GM12878 (cell line): Measurements from ENCODE around the gene WHRN. TPM values are rescaled to one million over a fixed set of nuclear protein-coding genes. Genes with fewer than 3 reads are reported as not detected.

Experiments used
- ATAC-seq: fragments of 200-7000 bp; cut with Tn5 transposase; 3 replicates; pipeline ENCODE4 v1.9.1; 2020; ENCODE audit warnings: mild to moderate bottlenecking, moderate library complexity
- BruUV-seq: library from RNA; stranded (reverse); fragments of 400-500 nt; replicated peaks from 2 replicates; lab custom pipeline; 2021; lab: Mats Ljungman, UMichigan
- CTCF ChIA-PET: fragments of 300-600 bp; sonication (Branson Sonifier 250); formaldehyde crosslinking; extraction: SDS; loops from one replicate; lab custom pipeline; 2021; ENCODE audit warnings: inconsistent platforms; lab: Yijun Ruan, JAX
- POLR2A ChIA-PET: fragments of 350-600 bp; formaldehyde crosslinking; extraction: SDS; loops from one replicate; lab custom pipeline; 2021; ENCODE audit warnings: inconsistent platforms; lab: Charles Lee
- RAD21 ChIA-PET: fragments of 300-600 bp; sonication (Branson Sonifier 250); formaldehyde crosslinking; loops from one replicate; lab custom pipeline; 2023; ENCODE audit warnings: antibody characterized with exemption; ENCODE audit not compliant: unreplicated experiment; lab: Charles Lee
- SMC1A ChIA-PET: fragments of 300-600 bp; sonication (Branson Sonifier 250); formaldehyde crosslinking; loops from one replicate; lab custom pipeline; 2023; ENCODE audit not compliant: unreplicated experiment, uncharacterized antibody; lab: Charles Lee
- DNase-seq: peaks from one replicate; pipeline ENCODE4 v3.0.0-alpha.2; 2011; ENCODE audit warnings: low read depth, low spot score
- FAIRE-seq: peaks from 3 replicates; lab custom pipeline; 2011; peaks lifted over from hg19 to GRCh38; lab: Jason Lieb, UNC
- H2AFZ ChIP-seq: 2 replicates; pipeline ENCODE4 v1.6.0; 2011; ENCODE audit warnings: low read depth, low read length, control low read depth; ENCODE audit not compliant: control insufficient read depth
- H3K27ac ChIP-seq: 2 replicates; pipeline ENCODE4 v1.5.1; 2011; ENCODE audit warnings: control low read depth; ENCODE audit not compliant: control insufficient read depth, insufficient read depth
- H3K27me3 ChIP-seq, 2 experiments: replicated peaks in 1 of 2; 2 replicates each; pipeline versions ENCODE4 v1.6.0 to v1.6.1; 2011; ENCODE audit warnings: low read length in 1 of 2; ENCODE audit not compliant: control insufficient read depth in 2 of 2, insufficient read depth in 2 of 2
- H3K36me3 ChIP-seq, 2 experiments: 2 replicates each; pipeline ENCODE4 v1.5.1; 2011; ENCODE audit warnings: low read length in 1 of 2; ENCODE audit not compliant: control insufficient read depth in 2 of 2, insufficient read depth in 2 of 2
- H3K4me1 ChIP-seq: 2 replicates; pipeline ENCODE4 v1.6.1; 2011; ENCODE audit warnings: mild to moderate bottlenecking, low read length, moderate library complexity, mixed read lengths; ENCODE audit not compliant: control insufficient read depth, insufficient read depth
- H3K4me2 ChIP-seq: 2 replicates; pipeline ENCODE4 v1.6.0; 2011; ENCODE audit warnings: control low read depth; ENCODE audit not compliant: control insufficient read depth, insufficient read depth
- H3K4me3 ChIP-seq: fragments of 200-600 bp; sonication (generic); 2 replicates; pipeline ENCODE4 v1.5.1; 2016
- H3K79me2 ChIP-seq: 2 replicates; pipeline ENCODE4 v1.6.0; 2011; ENCODE audit warnings: low read length; ENCODE audit not compliant: control insufficient read depth, insufficient read depth
- H3K9ac ChIP-seq: 2 replicates; pipeline ENCODE4 v1.8.0; 2011; ENCODE audit warnings: low read length, control low read depth, mixed read lengths; ENCODE audit not compliant: control insufficient read depth, insufficient read depth
- H3K9me3 ChIP-seq: replicated peaks from 3 replicates; pipeline ENCODE4 v1.5.1; 2011; ENCODE audit warnings: mild to moderate bottlenecking, low read length; ENCODE audit not compliant: control insufficient read depth, insufficient read depth
- H4K20me1 ChIP-seq: 2 replicates; pipeline ENCODE4 v1.6.0; 2011; ENCODE audit not compliant: control insufficient read depth, insufficient read depth
- BMI1 ChIP-seq: fragments of 450-650 bp; IDR thresholded peaks from 2 replicates; pipeline ENCODE4 v1.6.1; 2016; ENCODE audit warnings: mild to moderate bottlenecking, moderate library complexity, borderline replicate concordance
- CHD4 ChIP-seq: fragments of 200-600 bp; sonication (generic); IDR thresholded peaks from 2 replicates; pipeline ENCODE4 v1.6.1; 2016; ENCODE audit warnings: mild to moderate bottlenecking
- CREM ChIP-seq: IDR thresholded peaks from 2 replicates; pipeline ENCODE4 v1.6.1; 2014; ENCODE audit warnings: antibody characterized with exemption, low read depth
- DPF2 ChIP-seq: fragments of 450-650 bp; IDR thresholded peaks from 2 replicates; pipeline ENCODE4 v1.6.1; 2017; ENCODE audit warnings: mild to moderate bottlenecking
- ESRRA ChIP-seq: IDR thresholded peaks from 2 replicates; pipeline ENCODE4 v1.6.1; 2012; ENCODE audit warnings: mild to moderate bottlenecking, low read length, improper control_type of control experiment
- RAD51 ChIP-seq: fragments of 450-650 bp; IDR thresholded peaks from 2 replicates; pipeline ENCODE4 v1.6.1; 2016; ENCODE audit warnings: moderate library complexity, mild to moderate bottlenecking, inconsistent platforms
- RUNX3 ChIP-seq: IDR thresholded peaks from 2 replicates; pipeline ENCODE4 v1.6.1; 2012; ENCODE audit warnings: low read length, inconsistent platforms
- SMAD5 ChIP-seq: IDR thresholded peaks from 2 replicates; pipeline ENCODE4 v1.6.1; 2016; ENCODE audit warnings: antibody characterized with exemption, low read depth
- SPI1 ChIP-seq: IDR thresholded peaks from 2 replicates; pipeline ENCODE4 v1.6.1; 2011; ENCODE audit warnings: low read depth, mild to moderate bottlenecking, low read length, moderate library complexity, borderline replicate concordance; ENCODE audit not compliant: insufficient read depth
- SREBF1 ChIP-seq: IDR thresholded peaks from 2 replicates; pipeline ENCODE4 v1.6.1; 2012; ENCODE audit warnings: mild to moderate bottlenecking, low read length
- WGBS: methylation state at CpG from one replicate; pipeline ENCODE4 v1.1.6; 2016; ENCODE audit warnings: low lambda C conversion rate; ENCODE audit not compliant: insufficient replicate concordance, insufficient coverage; ENCODE audit errors: missing lambda C conversion rate; 5-methylcytosine and 5-hydroxymethylcytosine counted together
- in situ Hi-C: fragments of 300-500 bp; cut with MboI; formaldehyde crosslinking; loops from 9 replicates; pipeline ENCODE4 v1.14.3; 2018; ENCODE audit warnings: mixed read lengths
- intact Hi-C: fragments of 100-400 bp; cut with micrococcal nuclease; formaldehyde crosslinking; loops from one replicate; pipeline ENCODE4 v1.14.2; 2022; ENCODE audit not compliant: unreplicated experiment
- polyA plus RNA-seq, 11 experiments: library from polyadenylated mRNA; depleted of rRNA in 4 of 11; unstranded in 6 of 11; stranded (reverse) in 5 of 11; fragments of >200 nt; fragmentation: Nextera tagmentation in 4 of 11; fragmentation: Illumina TruSeq in 1 of 11; extraction: Ambion mirVana in 4 of 11; extraction: Trizol in 1 of 11; gene quantifications; 1 replicate in 1 of 11; 2 replicates in 10 of 11; pipeline versions ENCODE4 v1.2.1 to v1.2.3, GENCODE V29; 2011 to 2016; ENCODE audit warnings: inconsistent platforms in 2 of 11, missing spikeins in 2 of 11, low read depth in 1 of 11
- total RNA-seq, 4 experiments: library from RNA; depleted of rRNA in 3 of 4; stranded (reverse); fragments of >200 nt in 3 of 4; fragmentation: Illumina TruSeq in 1 of 4; extraction: Trizol in 1 of 4; gene quantifications; 2 replicates each; pipeline versions ENCODE4 v1.2.1 to v1.2.3, GENCODE V29; 2013 to 2021
- TF ChIP-seq, protein P1 (sequence below): fragments of 450-650 bp; IDR thresholded peaks from 2 replicates; pipeline ENCODE4 v1.6.1; 2017; ENCODE audit warnings: mild to moderate bottlenecking, moderate library complexity
- TF ChIP-seq, protein P2 (sequence below): IDR thresholded peaks from 2 replicates; pipeline ENCODE4 v1.6.1; 2011; ENCODE audit warnings: mild to moderate bottlenecking, low read depth, low read length, moderate library complexity; ENCODE audit not compliant: insufficient replicate concordance

WHRN gene
- total and polyA plus RNA-seq, 10 of the 15 experiments (the other 5 are each of a cell fraction or from before 2014, with no cell fraction given), result 0.04 to 18.2 (median 0.68) TPM; not detected in 1

DNA sequence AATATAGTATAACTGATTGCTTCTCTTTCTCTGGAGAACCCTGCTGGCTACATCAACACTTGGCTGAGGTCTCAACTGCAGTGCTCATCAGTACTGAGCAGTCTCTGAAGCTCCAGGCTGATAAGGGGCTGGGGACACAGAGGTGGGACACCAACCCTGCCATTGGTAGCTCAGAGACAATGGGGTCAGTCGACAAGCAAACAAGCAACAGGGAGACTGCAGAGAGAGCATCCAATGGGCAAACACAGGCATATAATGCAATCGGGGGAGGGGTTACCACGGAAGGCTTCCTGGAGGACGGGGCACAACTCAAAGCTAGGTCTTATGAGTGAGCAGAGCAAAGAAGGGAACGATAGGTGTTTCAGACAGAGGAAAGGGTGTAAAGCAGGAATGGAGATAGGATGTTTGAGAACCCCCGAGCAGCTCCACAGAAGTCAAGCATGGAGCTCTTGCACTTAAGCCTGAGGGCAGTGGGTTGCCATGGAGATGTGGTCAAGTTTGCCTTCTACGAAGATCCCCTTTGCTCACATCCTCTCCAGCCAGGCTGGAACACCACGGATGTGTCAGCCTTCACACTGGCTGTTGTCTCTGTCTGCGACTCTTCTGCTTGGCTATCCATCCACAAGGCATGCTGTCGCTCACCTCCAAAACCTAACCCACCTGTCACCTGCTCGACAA lies 96.0 kb downstream of the WHRN start:
- Histone ChIP-seq H4K20me1 (no peaks in the 10 kb centered on the region; the same call in 1 of the 2 replicates), H3K4me2 (no peak overlapping the region), H3K4me1 (peaks cover 7% of the 10 kb centered on the region; the same call in 1 of the 2 replicates), H3K27me3 (no peaks in the 10 kb centered on the region; a peak in 1 of 4 replicates), H2AFZ (no peak overlapping the region), H3K27ac (no peak overlapping the region), H3K9ac (no peak overlapping the region), H3K79me2 (no peaks in the 10 kb centered on the region), H3K9me3 (no peaks in the 10 kb centered on the region), H3K36me3 (no peaks in the 10 kb centered on the region), H3K4me3 (no peak overlapping the region)
- ChIA-PET CTCF (interaction anchor here (0.7 to 7.4 kb wide), 9 partner anchors 13 to 252 kb away, joined by 3 to 115 read pairs (median 6); partner anchors contain the start of gene WHRN), SMC1A (interaction anchor here (0.9 to 6.8 kb wide), 9 partner anchors 10 to 244 kb away, joined by 3 to 75 read pairs (median 5); no protein-coding TSS in a partner anchor), POLR2A (interaction anchor here (1.2 to 1.4 kb wide), 3 partner anchors 20 to 95 kb away, joined by 3 to 5 read pairs (median 3); no protein-coding TSS in a partner anchor), RAD21 (interaction anchor here (1.3 to 7.1 kb wide), 6 partner anchors 25 to 244 kb away, joined by 3 to 69 read pairs (median 5); no protein-coding TSS in a partner anchor)
- no peak for DNase-seq
- intact Hi-C loops, result loop anchor here (5.0 kb wide), 2 partner anchors 98 to 183 kb away; partner anchors contain the start of gene WHRN
- TF ChIP-seq CHD4 (no peak), SMAD5 (no peak), RUNX3 (peak; percentile 22; the same call in 1 of the 2 replicates), SREBF1 (no peak), ESRRA (no peak), DPF2 (no peak), BMI1 (peak; percentile 35; the same call in 1 of the 2 replicates), SPI1 (peak; percentile 49; the same call in 1 of the 2 replicates), CREM (no peak), RAD51 (no peak)
- TF ChIP-seq, protein P1, sequence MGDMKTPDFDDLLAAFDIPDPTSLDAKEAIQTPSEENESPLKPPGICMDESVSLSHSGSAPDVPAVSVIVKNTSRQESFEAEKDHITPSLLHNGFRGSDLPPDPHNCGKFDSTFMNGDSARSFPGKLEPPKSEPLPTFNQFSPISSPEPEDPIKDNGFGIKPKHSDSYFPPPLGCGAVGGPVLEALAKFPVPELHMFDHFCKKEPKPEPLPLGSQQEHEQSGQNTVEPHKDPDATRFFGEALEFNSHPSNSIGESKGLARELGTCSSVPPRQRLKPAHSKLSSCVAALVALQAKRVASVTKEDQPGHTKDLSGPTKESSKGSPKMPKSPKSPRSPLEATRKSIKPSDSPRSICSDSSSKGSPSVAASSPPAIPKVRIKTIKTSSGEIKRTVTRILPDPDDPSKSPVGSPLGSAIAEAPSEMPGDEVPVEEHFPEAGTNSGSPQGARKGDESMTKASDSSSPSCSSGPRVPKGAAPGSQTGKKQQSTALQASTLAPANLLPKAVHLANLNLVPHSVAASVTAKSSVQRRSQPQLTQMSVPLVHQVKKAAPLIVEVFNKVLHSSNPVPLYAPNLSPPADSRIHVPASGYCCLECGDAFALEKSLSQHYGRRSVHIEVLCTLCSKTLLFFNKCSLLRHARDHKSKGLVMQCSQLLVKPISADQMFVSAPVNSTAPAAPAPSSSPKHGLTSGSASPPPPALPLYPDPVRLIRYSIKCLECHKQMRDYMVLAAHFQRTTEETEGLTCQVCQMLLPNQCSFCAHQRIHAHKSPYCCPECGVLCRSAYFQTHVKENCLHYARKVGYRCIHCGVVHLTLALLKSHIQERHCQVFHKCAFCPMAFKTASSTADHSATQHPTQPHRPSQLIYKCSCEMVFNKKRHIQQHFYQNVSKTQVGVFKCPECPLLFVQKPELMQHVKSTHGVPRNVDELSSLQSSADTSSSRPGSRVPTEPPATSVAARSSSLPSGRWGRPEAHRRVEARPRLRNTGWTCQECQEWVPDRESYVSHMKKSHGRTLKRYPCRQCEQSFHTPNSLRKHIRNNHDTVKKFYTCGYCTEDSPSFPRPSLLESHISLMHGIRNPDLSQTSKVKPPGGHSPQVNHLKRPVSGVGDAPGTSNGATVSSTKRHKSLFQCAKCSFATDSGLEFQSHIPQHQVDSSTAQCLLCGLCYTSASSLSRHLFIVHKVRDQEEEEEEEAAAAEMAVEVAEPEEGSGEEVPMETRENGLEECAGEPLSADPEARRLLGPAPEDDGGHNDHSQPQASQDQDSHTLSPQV, result no peak
- TF ChIP-seq, protein P2, sequence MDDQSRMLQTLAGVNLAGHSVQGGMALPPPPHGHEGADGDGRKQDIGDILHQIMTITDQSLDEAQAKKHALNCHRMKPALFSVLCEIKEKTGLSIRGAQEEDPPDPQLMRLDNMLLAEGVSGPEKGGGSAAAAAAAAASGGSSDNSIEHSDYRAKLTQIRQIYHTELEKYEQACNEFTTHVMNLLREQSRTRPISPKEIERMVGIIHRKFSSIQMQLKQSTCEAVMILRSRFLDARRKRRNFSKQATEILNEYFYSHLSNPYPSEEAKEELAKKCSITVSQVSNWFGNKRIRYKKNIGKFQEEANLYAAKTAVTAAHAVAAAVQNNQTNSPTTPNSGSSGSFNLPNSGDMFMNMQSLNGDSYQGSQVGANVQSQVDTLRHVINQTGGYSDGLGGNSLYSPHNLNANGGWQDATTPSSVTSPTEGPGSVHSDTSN, result no peak
- WGBS, result 46% methylated on average over 11 of the region's 11 CpGs
- in situ Hi-C loops, result loop anchor here (5.0 kb wide), 2 partner anchors 238 to 603 kb away; no protein-coding TSS in a partner anchor
- ATAC-seq, result peak; percentile 55
- FAIRE-seq, result peak; percentile 7
- BruUV-seq, result no TSS peak
